CD14-positive monocyte (primary cell): ENCODE results near the gene UBXN11. TPM values are rescaled to one million over a fixed set of nuclear protein-coding genes. Genes with fewer than 3 reads are reported as not detected.

Experiments used
- DNase-seq, 3 donors: peaks; one replicate each; pipeline ENCODE4 v3.0.0-alpha.2; 2011 to 2022
- H2AFZ ChIP-seq: 2 replicates; pipeline ENCODE4 v1.6.0; 2012; ENCODE audit warnings: mild to moderate bottlenecking, low read depth, low read length, inconsistent platforms; ENCODE audit not compliant: insufficient read depth, poor library complexity, severe bottlenecking
- H3K27ac ChIP-seq, 2 donors: 1 replicate in 1 of 2; 2 replicates in 1 of 2; pipeline ENCODE4 v1.5.1; 2012 to 2013; ENCODE audit warnings: low read length in 2 of 2, control low read depth in 1 of 2, inconsistent platforms in 1 of 2, low read depth in 1 of 2, mild to moderate bottlenecking in 1 of 2
- H3K27me3 ChIP-seq, 2 donors: one replicate each; pipeline versions ENCODE4 v1.6.0 to v1.6.1; 2011 to 2013; ENCODE audit warnings: low read length in 2 of 2; ENCODE audit not compliant: control insufficient read depth in 2 of 2, insufficient read depth in 2 of 2
- H3K36me3 ChIP-seq, 2 donors: replicated peaks in 1 of 2; 1 replicate in 1 of 2; 2 replicates in 1 of 2; pipeline versions ENCODE4 v1.5.1 to v1.6.1; 2012 to 2013; ENCODE audit warnings: low read length in 2 of 2, control low read depth in 1 of 2, inconsistent platforms in 1 of 2, mild to moderate bottlenecking in 1 of 2; ENCODE audit not compliant: insufficient read depth in 2 of 2, control insufficient read depth in 1 of 2
- H3K4me1 ChIP-seq, 2 donors: 1 replicate in 1 of 2; 2 replicates in 1 of 2; pipeline versions ENCODE4 v1.5.1 to v1.6.1; 2012 to 2013; ENCODE audit warnings: low read length in 2 of 2, control low read depth in 1 of 2, inconsistent platforms in 1 of 2, mild to moderate bottlenecking in 1 of 2, moderate library complexity in 1 of 2; ENCODE audit not compliant: insufficient read depth in 2 of 2, control insufficient read depth in 1 of 2
- H3K4me2 ChIP-seq: replicated peaks from 2 replicates; pipeline ENCODE3; 2012; ENCODE audit warnings: low read length, moderate library complexity, mild to moderate bottlenecking; ENCODE audit not compliant: poor library complexity, severe bottlenecking; ENCODE audit errors: extremely low read depth
- H3K4me3 ChIP-seq, 3 experiments: fragments of 200-600 bp in 1 of 3; sonication (generic) in 1 of 3; replicated peaks in 1 of 3; 1 replicate in 2 of 3; 2 replicates in 1 of 3; pipeline ENCODE4 v1.5.1; 2011 to 2013; ENCODE audit warnings: low read length in 3 of 3, mild to moderate bottlenecking in 3 of 3, control low read depth in 2 of 3, low read depth in 2 of 3, inconsistent platforms in 1 of 3, moderate library complexity in 1 of 3
- H3K79me2 ChIP-seq: 2 replicates; pipeline ENCODE4 v1.6.0; 2012; ENCODE audit warnings: mild to moderate bottlenecking, control low read depth, inconsistent platforms, low read length, moderate library complexity; ENCODE audit not compliant: insufficient read depth
- H3K9ac ChIP-seq: 2 replicates; pipeline ENCODE4 v1.6.0; 2017; ENCODE audit warnings: low read length, mild to moderate bottlenecking; ENCODE audit not compliant: insufficient read depth, poor library complexity, severe bottlenecking
- H3K9me3 ChIP-seq, 2 donors: replicated peaks in 1 of 2; 1 replicate in 1 of 2; 2 replicates in 1 of 2; pipeline versions ENCODE4 v1.5.1 to v1.6.1; 2012 to 2013; ENCODE audit warnings: low read length in 2 of 2, control low read depth in 1 of 2; ENCODE audit not compliant: control insufficient read depth in 1 of 2, insufficient read depth in 1 of 2
- H4K20me1 ChIP-seq: 2 replicates; pipeline ENCODE4 v1.6.0; 2012; ENCODE audit warnings: mild to moderate bottlenecking, low read length, control low read depth, moderate library complexity; ENCODE audit not compliant: insufficient read depth
- H3K27ac Mint-ChIP-seq, 7 donors: one replicate each; pipeline ENCODE4 v1.8.0; 2020; ENCODE audit warnings: mild to moderate bottlenecking in 7 of 7, mixed read lengths in 7 of 7, moderate library complexity in 6 of 7, inconsistent platforms in 2 of 7
- H3K27me3 Mint-ChIP-seq, 3 donors: one replicate each; pipeline ENCODE4 v1.8.0; 2021 to 2022; ENCODE audit warnings: low read depth in 3 of 3, mild to moderate bottlenecking in 3 of 3, mixed read lengths in 3 of 3, moderate library complexity in 3 of 3, inconsistent platforms in 1 of 3
- H3K36me3 Mint-ChIP-seq, 2 donors: one replicate each; pipeline ENCODE4 v1.8.0; 2020; ENCODE audit warnings: mixed read lengths in 2 of 2, inconsistent platforms in 1 of 2, mild to moderate bottlenecking in 1 of 2
- H3K4me1 Mint-ChIP-seq: one replicate; pipeline ENCODE4 v1.8.0; 2020; ENCODE audit warnings: mild to moderate bottlenecking, mixed read lengths
- H3K4me3 Mint-ChIP-seq, 2 donors: one replicate each; pipeline ENCODE4 v1.8.0; 2020; ENCODE audit warnings: mild to moderate bottlenecking in 2 of 2, mixed read lengths in 2 of 2, moderate library complexity in 1 of 2
- H3K9me3 Mint-ChIP-seq, 7 donors: one replicate each; pipeline ENCODE4 v1.8.0; 2020 to 2022; ENCODE audit warnings: mixed read lengths in 7 of 7, mild to moderate bottlenecking in 6 of 7, moderate library complexity in 6 of 7, inconsistent platforms in 2 of 7
- WGBS: methylation state at CpG from one replicate; pipeline ENCODE4 v1.1.5; 2013; ENCODE audit warnings: missing lambda C conversion rate; ENCODE audit not compliant: insufficient coverage; 5-methylcytosine and 5-hydroxymethylcytosine counted together
- intact Hi-C, 2 donors: fragments of 100-400 bp; cut with micrococcal nuclease; formaldehyde crosslinking; loops; one replicate each; pipeline versions ENCODE4 v1.15.0 to v1.15.1; 2023
- polyA plus RNA-seq, 3 donors: library from polyadenylated mRNA; depleted of rRNA in 1 of 3; unstranded in 2 of 3; stranded (reverse) in 1 of 3; fragments of 300-500 nt in 2 of 3; fragments of >200 nt in 1 of 3; fragmentation: Illumina TruSeq in 2 of 3; gene quantifications; 1 replicate in 2 of 3; 2 replicates in 1 of 3; pipeline ENCODE4 v1.2.3, GENCODE V29; 2012 to 2021
- TF ChIP-seq, protein P1 (sequence below): fragments of 200-600 bp; IDR thresholded peaks from one replicate; pipeline ENCODE4 v1.8.0; 2022; ENCODE audit warnings: antibody characterized with exemption, mild to moderate bottlenecking

The UBXN11 gene
- polyA plus RNA-seq, 3 donors: 48.0 to 885 (median 52.1) TPM

DNA sequence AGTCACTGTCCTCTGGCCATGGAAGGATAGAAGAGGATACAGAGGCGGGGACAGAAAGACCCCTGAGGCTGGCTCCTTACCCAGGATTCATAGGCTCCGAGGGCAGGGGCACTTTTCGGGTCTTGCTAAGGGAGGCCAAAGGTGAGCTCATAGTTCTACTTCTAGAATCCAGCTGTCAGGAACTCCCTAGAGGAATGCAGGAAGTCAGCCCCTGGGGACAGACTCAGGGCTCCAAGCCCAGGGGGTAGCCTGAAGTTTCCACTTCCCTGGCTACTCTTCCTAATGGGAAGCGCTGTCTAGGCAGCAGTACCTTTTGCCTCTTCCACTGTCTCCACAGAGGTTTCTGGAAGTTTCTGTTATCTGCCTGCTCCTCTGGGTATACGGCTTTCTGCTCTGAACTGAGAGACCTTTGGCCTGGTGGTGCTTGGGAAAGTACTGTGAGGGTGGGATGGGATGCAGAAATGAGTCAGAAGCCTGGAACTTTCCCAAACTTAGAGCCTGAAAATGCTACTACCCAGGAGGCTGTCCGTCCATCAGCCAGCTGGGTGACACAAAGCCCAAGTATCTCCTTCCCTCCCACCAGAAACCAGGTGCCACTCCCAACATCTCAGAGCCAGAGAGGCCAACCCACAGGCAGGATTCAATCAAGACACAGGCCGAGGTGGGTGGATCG is 3.6 kb downstream of the UBXN11 start:
- H3K4me2 ChIP-seq: no peak overlapping the region
- no peak overlapping the region for H3K4me3 ChIP-seq
- 90% methylated on average over 6 of the region's 8 CpGs for WGBS
- H3K9me3 Mint-ChIP-seq: peaks cover 0 to 2% (median 0%) of the 10 kb centered on the region in 7 donors
- TF ChIP-seq, protein P1, sequence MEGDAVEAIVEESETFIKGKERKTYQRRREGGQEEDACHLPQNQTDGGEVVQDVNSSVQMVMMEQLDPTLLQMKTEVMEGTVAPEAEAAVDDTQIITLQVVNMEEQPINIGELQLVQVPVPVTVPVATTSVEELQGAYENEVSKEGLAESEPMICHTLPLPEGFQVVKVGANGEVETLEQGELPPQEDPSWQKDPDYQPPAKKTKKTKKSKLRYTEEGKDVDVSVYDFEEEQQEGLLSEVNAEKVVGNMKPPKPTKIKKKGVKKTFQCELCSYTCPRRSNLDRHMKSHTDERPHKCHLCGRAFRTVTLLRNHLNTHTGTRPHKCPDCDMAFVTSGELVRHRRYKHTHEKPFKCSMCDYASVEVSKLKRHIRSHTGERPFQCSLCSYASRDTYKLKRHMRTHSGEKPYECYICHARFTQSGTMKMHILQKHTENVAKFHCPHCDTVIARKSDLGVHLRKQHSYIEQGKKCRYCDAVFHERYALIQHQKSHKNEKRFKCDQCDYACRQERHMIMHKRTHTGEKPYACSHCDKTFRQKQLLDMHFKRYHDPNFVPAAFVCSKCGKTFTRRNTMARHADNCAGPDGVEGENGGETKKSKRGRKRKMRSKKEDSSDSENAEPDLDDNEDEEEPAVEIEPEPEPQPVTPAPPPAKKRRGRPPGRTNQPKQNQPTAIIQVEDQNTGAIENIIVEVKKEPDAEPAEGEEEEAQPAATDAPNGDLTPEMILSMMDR: no peak
- H3K4me3 Mint-ChIP-seq: no peak overlapping the region
- no peaks in the 10 kb centered on the region for H3K9me3 ChIP-seq
- peaks cover 82% of the 10 kb centered on the region for H3K4me1 Mint-ChIP-seq
- no peaks in the 10 kb centered on the region for H4K20me1 ChIP-seq
- H3K9ac ChIP-seq: no peak overlapping the region
- H3K27ac ChIP-seq: peak overlapping the region in 1 of 2 donors; percentile 49
- peaks cover 75% of the 10 kb centered on the region for H3K79me2 ChIP-seq
- no peaks in the 10 kb centered on the region for H3K27me3 ChIP-seq
- H3K36me3 ChIP-seq: peaks cover 22 to 55% of the 10 kb centered on the region in 2 donors
- peaks cover 34 to 63% of the 10 kb centered on the region in 2 donors for H3K36me3 Mint-ChIP-seq
- H3K27ac Mint-ChIP-seq: peak overlapping the region in 4 of 7 donors; percentile 24 to 80 (median 50)
- intact Hi-C loops: no loop called here
- H2AFZ ChIP-seq: no peak overlapping the region
- H3K4me1 ChIP-seq: peaks cover 57 to 79% of the 10 kb centered on the region in 2 donors
- no peak for DNase-seq
- peaks cover 0 to 2% (median 0%) of the 10 kb centered on the region in 3 donors for H3K27me3 Mint-ChIP-seq

DNA sequence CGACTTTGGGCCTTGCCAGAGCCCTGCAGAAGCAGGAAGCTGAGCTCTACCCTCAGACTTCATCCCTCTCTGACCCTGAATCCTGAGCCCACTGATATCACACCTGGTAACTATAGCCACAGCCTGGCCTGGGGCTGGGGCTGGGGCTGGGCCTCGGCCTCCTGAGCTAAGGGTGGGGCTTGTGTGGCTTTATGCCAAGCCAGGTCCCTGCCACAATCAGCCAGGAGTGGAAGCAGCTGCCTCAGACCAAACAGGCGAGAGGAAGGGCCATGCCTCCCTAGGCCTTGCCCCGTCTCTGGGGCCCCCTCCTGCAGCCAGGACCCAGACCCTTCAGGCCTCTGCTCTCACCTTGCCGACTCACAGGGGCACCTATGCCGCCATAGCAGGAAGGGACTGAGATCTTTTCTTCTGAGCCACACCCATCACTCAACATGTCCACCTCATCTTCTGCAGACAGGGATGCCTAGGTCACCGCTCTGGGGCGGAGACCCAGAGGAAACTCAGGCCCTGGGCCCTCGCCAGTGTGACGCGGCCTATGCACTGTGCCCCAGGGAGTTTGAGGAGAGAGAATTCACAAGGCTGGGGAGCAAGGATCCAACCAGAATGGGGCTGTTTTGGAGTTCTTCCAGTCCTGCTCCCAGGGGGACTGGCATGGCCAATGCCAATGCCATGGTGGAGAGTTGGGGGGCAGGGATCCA is 5.7 kb downstream of the UBXN11 start:
- Mint-ChIP-seq H3K4me3 (no peak overlapping the region), H3K36me3 (peaks cover 49 to 85% of the 10 kb centered on the region in 2 donors), H3K27ac (peak overlapping the region in 5 of 7 donors; percentile 18 to 82 (median 55)), H3K9me3 (peaks cover 0 to 2% (median 0%) of the 10 kb centered on the region in 7 donors), H3K4me1 (peaks cover 64% of the 10 kb centered on the region), H3K27me3 (peaks cover 0 to 2% (median 0%) of the 10 kb centered on the region in 3 donors)
- Histone ChIP-seq H4K20me1 (no peaks in the 10 kb centered on the region), H3K4me1 (peaks cover 39 to 62% of the 10 kb centered on the region in 2 donors), H3K36me3 (peaks cover 44 to 76% of the 10 kb centered on the region in 2 donors), H3K4me3 (no peak overlapping the region), H3K9me3 (no peaks in the 10 kb centered on the region), H3K4me2 (no peak overlapping the region), H2AFZ (no peak overlapping the region), H3K27ac (peak overlapping the region in 1 of 2 donors; percentile 59), H3K27me3 (no peaks in the 10 kb centered on the region), H3K9ac (no peak overlapping the region), H3K79me2 (peaks cover 86% of the 10 kb centered on the region)
- DNase-seq: no peak
- 89% methylated on average over 9 of the region's 11 CpGs for WGBS
- intact Hi-C loops: no loop called here
- TF ChIP-seq, protein P1: no peak
